GM19025 (cell line): Measurements from ENCODE around the gene PLEKHS1.
"Not testable (repeated sequence)": the region's sequence is repeated elsewhere in the genome, so short reads cannot be mapped to it uniquely, and the experiment has no call there.

Experiments used
- ATAC-seq: cut with Tn5 transposase; IDR thresholded peaks from one replicate; pipeline ENCODE4 v1.9.1; 2021; ENCODE audit warnings: mild to moderate bottlenecking, low read depth, moderate library complexity; ENCODE audit not compliant: unreplicated experiment

Gene PLEKHS1

GRCh38 chr10:113782986-113783704 lies 31.7 kb downstream of the PLEKHS1 start:
- no peak for ATAC-seq

GRCh38 chr10:113788604-113789083 lies 37.2 kb downstream of the PLEKHS1 start:
- peak; percentile 85 for ATAC-seq

GRCh38 chr10:113791691-113792090 lies 40.2 kb downstream of the PLEKHS1 start:
- no peak for ATAC-seq

GRCh38 chr10:113801569-113801968 lies 50.1 kb downstream of the PLEKHS1 start:
- ATAC-seq, result no peak

GRCh38 chr10:113802997-113803396 lies 51.5 kb downstream of the PLEKHS1 start:
- no peak for ATAC-seq

- ATAC-seq, result no peak
These were observed 55.0 kb downstream of the PLEKHS1 start for GRCh38 chr10:113806503-113806902.

GRCh38 chr10:113808168-113808567 lies 56.7 kb downstream of the PLEKHS1 start:
- no peak for ATAC-seq

GRCh38 chr10:113814700-113815099 lies 63.2 kb downstream of the PLEKHS1 start:
- not testable (repeated sequence) for ATAC-seq

- ATAC-seq, result no peak
These were observed 68.5 kb downstream of the PLEKHS1 start for GRCh38 chr10:113819989-113820388.

- no peak for ATAC-seq
These were observed 69.0 kb downstream of the PLEKHS1 start for GRCh38 chr10:113820507-113820906.

GRCh38 chr10:113821306-113821705 lies 69.8 kb downstream of the PLEKHS1 start:
- ATAC-seq, result not testable (repeated sequence)

- ATAC-seq, result no peak
These were observed 70.7 kb downstream of the PLEKHS1 start for GRCh38 chr10:113822174-113822573.

- ATAC-seq, result no peak
These were observed 71.9 kb downstream of the PLEKHS1 start for GRCh38 chr10:113823389-113823788.

GRCh38 chr10:113825791-113826190 lies 74.3 kb downstream of the PLEKHS1 start:
- ATAC-seq, result no peak

- ATAC-seq, result not testable (repeated sequence)
These were observed 77.1 kb downstream of the PLEKHS1 start for GRCh38 chr10:113828567-113828966.
